PC-9 (cell line): ENCODE measurements around the gene ANXA6. TPM values are rescaled to one million over a fixed set of nuclear protein-coding genes. Genes with fewer than 3 reads are reported as not detected.

Source experiments
- BruUV-seq: library from RNA; stranded (reverse); fragments of 400-500 nt; replicated peaks from 2 replicates; lab custom pipeline; 2021; lab: Mats Ljungman, UMichigan
- CTCF ChIA-PET: fragments of 300-600 bp; sonication (Branson Sonifier 250); formaldehyde crosslinking; loops from one replicate; lab custom pipeline; 2022; ENCODE audit warnings: antibody characterized with exemption; lab: Charles Lee
- POLR2A ChIA-PET: fragments of 300-600 bp; sonication (Branson Sonifier 250); formaldehyde crosslinking; loops from one replicate; lab custom pipeline; 2022; ENCODE audit warnings: antibody characterized with exemption; ENCODE audit not compliant: unreplicated experiment; lab: Charles Lee
- DNase-seq, 2 experiments: peaks; one replicate each; pipeline versions ENCODE4 v3.0.0 to v3.0.0-alpha.2; 2015 to 2022; ENCODE audit warnings: mixed read lengths in 1 of 2
- H2AFZ ChIP-seq: fragments of 200-600 bp; sonication (generic); 2 replicates; pipeline ENCODE4 v1.8.1; 2017; ENCODE audit warnings: antibody characterized with exemption
- H3F3A ChIP-seq: fragments of 200-600 bp; sonication (generic); 2 replicates; pipeline ENCODE4 v1.8.1; 2017; ENCODE audit warnings: antibody characterized with exemption, mild to moderate bottlenecking, low read depth; ENCODE audit not compliant: insufficient read depth
- H3K27ac ChIP-seq: fragments of 200-600 bp; sonication (generic); 2 replicates; pipeline ENCODE4 v1.6.1; 2016; ENCODE audit warnings: mixed run types
- H3K27me3 ChIP-seq: fragments of 200-600 bp; sonication (generic); 2 replicates; pipeline ENCODE4 v1.6.1; 2016; ENCODE audit warnings: low read depth, mixed run types; ENCODE audit not compliant: insufficient read depth
- H3K36me3 ChIP-seq: fragments of 200-600 bp; sonication (generic); 2 replicates; pipeline ENCODE4 v1.6.1; 2016; ENCODE audit warnings: low read depth, mixed run types
- H3K4me1 ChIP-seq: fragments of 200-600 bp; sonication (generic); replicated peaks from 2 replicates; pipeline ENCODE4 v1.6.1; 2016; ENCODE audit warnings: mixed run types; ENCODE audit not compliant: insufficient read depth
- H3K4me2 ChIP-seq: fragments of 200-600 bp; sonication (generic); 2 replicates; pipeline ENCODE4 v1.6.1; 2017; ENCODE audit warnings: mixed run types
- H3K4me3 ChIP-seq: fragments of 200-600 bp; sonication (generic); 2 replicates; pipeline ENCODE4 v1.6.1; 2016; ENCODE audit warnings: mixed run types
- H3K79me2 ChIP-seq: fragments of 200-600 bp; sonication (generic); 2 replicates; pipeline ENCODE4 v1.6.1; 2017; ENCODE audit warnings: low read depth, mixed run types
- H3K9me2 ChIP-seq: fragments of 200-600 bp; sonication (generic); 2 replicates; pipeline ENCODE4 v1.8.1; 2017; ENCODE audit warnings: mild to moderate bottlenecking; ENCODE audit not compliant: insufficient read depth
- H3K9me3 ChIP-seq: fragments of 200-600 bp; sonication (generic); 2 replicates; pipeline ENCODE4 v1.8.1; 2016; ENCODE audit warnings: low read depth; ENCODE audit not compliant: insufficient read depth
- H4K20me1 ChIP-seq: fragments of 200-600 bp; sonication (generic); 2 replicates; pipeline ENCODE4 v1.8.1; 2017; ENCODE audit not compliant: insufficient read depth
- CTCF ChIP-seq: fragments of 200-600 bp; sonication (generic); conservative IDR thresholded peaks from 2 replicates; pipeline ENCODE4 v1.6.1; 2017; ENCODE audit warnings: mixed run types, antibody characterized with exemption, mild to moderate bottlenecking, moderate library complexity
- EZH2 ChIP-seq: fragments of 200-600 bp; sonication (generic); IDR thresholded peaks from 2 replicates; pipeline ENCODE4 v1.8.0; 2017; ENCODE audit warnings: antibody characterized with exemption, low read depth
- intact Hi-C: fragments of 100-400 bp; cut with micrococcal nuclease; formaldehyde crosslinking; loops from one replicate; pipeline ENCODE4 v1.10.0; 2022; ENCODE audit not compliant: unreplicated experiment
- total RNA-seq: library from RNA; stranded (reverse); gene quantifications from 2 replicates; pipeline ENCODE4 v1.2.3, GENCODE V29; 2021

ANXA6 gene
- total RNA-seq, 1 experiment from 2014 or later: 22.4 TPM

GRCh38 chr5:151181818-151182523 lies 24.4 kb upstream of the ANXA6 start:
- Histone ChIP-seq H3K4me3 (no peak overlapping the region), H3K9me2 (no peaks in the 10 kb centered on the region), H3K27ac (no peak overlapping the region), H3K9me3 (no peaks in the 10 kb centered on the region), H4K20me1 (no peaks in the 10 kb centered on the region), H2AFZ (no peak overlapping the region), H3K27me3 (peaks cover 6% of the 10 kb centered on the region; the same call in 1 of the 2 replicates), H3F3A (no peaks in the 10 kb centered on the region), H3K79me2 (no peaks in the 10 kb centered on the region), H3K4me2 (no peak overlapping the region), H3K36me3 (no peaks in the 10 kb centered on the region), H3K4me1 (no peaks in the 10 kb centered on the region)
- DNase-seq: no peak
- intact Hi-C loops: no loop called here
- ChIA-PET CTCF (no interaction called here), POLR2A (no interaction called here)
- BruUV-seq: no TSS peak
- TF ChIP-seq EZH2 (no peak), CTCF (no peak)

GRCh38 chr5:151180291-151180690 lies 22.7 kb upstream of the ANXA6 start:
- Histone ChIP-seq H3K9me2 (no peaks in the 10 kb centered on the region), H3K27ac (no peak overlapping the region), H3K27me3 (peaks cover 6% of the 10 kb centered on the region; the same call in 1 of the 2 replicates), H3K36me3 (no peaks in the 10 kb centered on the region), H3K9me3 (no peaks in the 10 kb centered on the region), H3K79me2 (no peaks in the 10 kb centered on the region), H3K4me1 (no peaks in the 10 kb centered on the region), H3F3A (no peaks in the 10 kb centered on the region), H2AFZ (no peak overlapping the region), H3K4me2 (no peak overlapping the region), H4K20me1 (no peaks in the 10 kb centered on the region), H3K4me3 (no peak overlapping the region)
- TF ChIP-seq CTCF (no peak), EZH2 (no peak)
- BruUV-seq: no TSS peak
- DNase-seq: no peak
- CTCF ChIA-PET: no interaction called here
- POLR2A ChIA-PET: no interaction called here
- intact Hi-C loops: no loop called here

GRCh38 chr5:151179489-151179840 lies 21.9 kb upstream of the ANXA6 start:
- Histone ChIP-seq H3K9me2 (no peaks in the 10 kb centered on the region), H2AFZ (no peak overlapping the region), H3K4me1 (no peaks in the 10 kb centered on the region), H3F3A (no peaks in the 10 kb centered on the region), H3K79me2 (no peaks in the 10 kb centered on the region), H3K9me3 (no peaks in the 10 kb centered on the region), H4K20me1 (no peaks in the 10 kb centered on the region), H3K4me3 (no peak overlapping the region), H3K4me2 (no peak overlapping the region), H3K36me3 (no peaks in the 10 kb centered on the region), H3K27me3 (peaks cover 6% of the 10 kb centered on the region; the same call in 1 of the 2 replicates), H3K27ac (no peak overlapping the region)
- intact Hi-C loops: no loop called here
- BruUV-seq: no TSS peak
- CTCF ChIA-PET: no interaction called here
- DNase-seq: no peak
- POLR2A ChIA-PET: no interaction called here
- TF ChIP-seq EZH2 (no peak), CTCF (no peak)
